ENCODE results near the gene H2AZ2.

The H2AZ2 gene

DNA sequence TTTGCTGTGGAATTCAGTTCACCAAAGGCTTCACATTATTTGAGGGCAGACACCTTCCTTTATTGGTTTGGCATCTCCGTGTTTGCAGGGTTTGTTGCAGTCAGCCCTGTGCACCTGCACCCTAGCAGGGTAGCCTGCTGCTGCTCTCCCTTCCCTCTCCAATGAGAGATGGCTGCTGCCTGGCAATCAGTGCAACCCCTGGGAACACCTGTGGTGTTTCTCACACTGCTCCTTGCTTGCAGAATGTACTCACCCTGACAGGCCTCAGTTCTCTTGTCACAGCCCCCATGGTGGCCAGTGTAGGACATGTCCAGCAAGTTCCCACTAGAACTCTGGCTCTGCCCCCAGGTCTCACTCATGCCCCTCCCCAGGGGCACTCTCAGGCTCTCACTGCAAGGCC, 63.5 kb downstream of the H2AZ2 start:
- no peak for DNase-seq (ENCODE audit: low spot score)

DNA sequence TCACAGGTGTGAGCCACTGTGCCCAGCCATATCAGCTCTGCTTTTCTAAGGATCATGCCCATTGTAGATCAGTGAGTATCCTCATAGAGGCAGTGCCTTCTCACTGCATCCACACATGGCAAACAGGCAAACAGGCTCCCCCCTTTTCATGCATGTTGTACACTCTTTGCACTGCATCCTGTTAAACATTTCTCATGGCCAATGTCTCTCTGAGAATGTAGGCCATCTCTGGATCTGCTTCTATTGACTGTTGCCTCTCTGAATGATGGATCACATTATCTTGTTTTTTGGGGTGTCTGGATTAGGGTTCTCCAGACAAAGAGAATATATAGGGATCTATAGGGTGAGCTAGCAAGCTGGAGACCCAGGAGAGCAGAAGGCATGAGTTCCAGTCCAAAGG, 64.5 kb downstream of the H2AZ2 start:
- no peak for DNase-seq (ENCODE audit: low spot score)

DNA sequence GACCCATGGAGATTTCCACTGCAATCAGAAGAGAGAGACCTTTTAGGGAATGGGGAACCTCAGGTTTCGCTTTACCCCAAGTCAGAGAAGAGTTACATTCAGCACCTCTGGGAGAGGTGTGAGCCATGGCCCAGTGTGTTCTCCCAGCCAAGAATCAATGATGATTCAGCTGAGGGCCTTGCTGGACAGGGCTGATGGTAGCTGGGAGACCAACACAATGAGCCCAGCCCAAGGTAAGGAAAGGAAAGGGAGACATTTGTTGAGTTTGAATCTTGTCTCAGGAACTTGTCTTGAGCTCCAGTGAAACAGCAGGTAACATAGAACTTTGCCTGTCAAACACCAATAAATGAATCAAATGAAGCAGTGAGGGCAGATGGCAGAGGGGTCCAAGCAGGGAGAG, 65.4 kb downstream of the H2AZ2 start:
- DNase-seq (ENCODE audit: low spot score) = no peak

All from CD4-positive, alpha-beta T cell treated with Interleukin-15 for 4 hours (primary cell).